KOPT-K1 (cell line): ENCODE data around the gene MINDY4.

Experiments
- H3K27ac ChIP-seq: fragments of 200-600 bp; sonication (generic); 2 replicates; pipeline ENCODE4 v1.5.1; 2016; ENCODE audit warnings: antibody characterized with exemption, mild to moderate bottlenecking, low read depth, low read length; ENCODE audit not compliant: poor library complexity, severe bottlenecking
- H3K36me3 ChIP-seq: fragments of 200-600 bp; sonication (generic); 2 replicates; pipeline ENCODE4 v1.5.1; 2017; ENCODE audit warnings: antibody characterized with exemption, mild to moderate bottlenecking, low read length, moderate library complexity; ENCODE audit not compliant: insufficient read depth
- H3K9me3 ChIP-seq: fragments of 200-600 bp; sonication (generic); 2 replicates; pipeline ENCODE4 v1.5.1; 2017; ENCODE audit warnings: antibody characterized with exemption, low read length, mild to moderate bottlenecking; ENCODE audit not compliant: insufficient read depth, poor library complexity, severe bottlenecking

The MINDY4 gene

GRCh38 chr7:30932562-30932961 is 161.3 kb downstream of the MINDY4 start:
- H3K36me3 ChIP-seq, result no peaks in the 10 kb centered on the region
- no peak overlapping the region for H3K27ac ChIP-seq
- H3K9me3 ChIP-seq, result no peaks in the 10 kb centered on the region

GRCh38 chr7:30933124-30933974 is 162.1 kb downstream of the MINDY4 start:
- H3K36me3 ChIP-seq, result no peaks in the 10 kb centered on the region
- no peaks in the 10 kb centered on the region for H3K9me3 ChIP-seq
- H3K27ac ChIP-seq, result no peak overlapping the region

GRCh38 chr7:30934225-30934624 is 163.0 kb downstream of the MINDY4 start:
- Histone ChIP-seq H3K27ac (no peak overlapping the region), H3K9me3 (no peaks in the 10 kb centered on the region)

GRCh38 chr7:30934732-30935568 is 163.7 kb downstream of the MINDY4 start:
- H3K36me3 ChIP-seq, result no peaks in the 10 kb centered on the region

More at GRCh38 chr7:30934225-30934624, 163.0 kb downstream of the MINDY4 start:
- H3K36me3 ChIP-seq, result no peaks in the 10 kb centered on the region

GRCh38 chr7:30935569-30935877 is 164.3 kb downstream of the MINDY4 start:
- Histone ChIP-seq H3K36me3 (no peaks in the 10 kb centered on the region), H3K27ac (no peak overlapping the region), H3K9me3 (no peaks in the 10 kb centered on the region)

More at GRCh38 chr7:30934732-30935568, 163.7 kb downstream of the MINDY4 start:
- H3K27ac ChIP-seq, result no peak overlapping the region
- no peaks in the 10 kb centered on the region for H3K9me3 ChIP-seq

- Histone ChIP-seq H3K9me3 (no peaks in the 10 kb centered on the region), H3K27ac (no peak overlapping the region), H3K36me3 (no peaks in the 10 kb centered on the region)
Observed at GRCh38 chr7:30936650-30937245, 165.5 kb downstream of the MINDY4 start.

- no peaks in the 10 kb centered on the region for H3K36me3 ChIP-seq
- no peaks in the 10 kb centered on the region for H3K9me3 ChIP-seq
- H3K27ac ChIP-seq, result no peak overlapping the region
Observed at GRCh38 chr7:30937416-30937815, 166.2 kb downstream of the MINDY4 start.

- no peak overlapping the region for H3K27ac ChIP-seq
- no peaks in the 10 kb centered on the region for H3K9me3 ChIP-seq
- no peaks in the 10 kb centered on the region for H3K36me3 ChIP-seq
Observed at GRCh38 chr7:30938435-30939316, 167.5 kb downstream of the MINDY4 start.

GRCh38 chr7:30941582-30942323 is 170.5 kb downstream of the MINDY4 start:
- H3K27ac ChIP-seq, result no peak overlapping the region
- peaks cover 4% of the 10 kb centered on the region for H3K9me3 ChIP-seq

More at GRCh38 chr7:30941582-30942323, 170.5 kb downstream of the MINDY4 start:
- H3K36me3 ChIP-seq, result no peaks in the 10 kb centered on the region
